NCI-H146 treated with DMSO at 0.1 percent for 48 hours (cell line): ENCODE results near the gene GTF3C5.
"Not testable (repeated sequence)": the region's sequence is repeated elsewhere in the genome, so short reads cannot be mapped to it uniquely, and the experiment has no call there.

Experiments
- DNase-seq: peaks from one replicate; lab custom pipeline; 2025; ENCODE audit not compliant: unreplicated experiment; lab: John Stamatoyannopoulos, UW

The GTF3C5 gene

GRCh38 chr9:133028221-133028620, 2.6 kb upstream of the GTF3C5 start:
- no peak for DNase-seq

GRCh38 chr9:133029994-133030316, 842 bp upstream of the GTF3C5 start:
- no peak for DNase-seq

GRCh38 chr9:133031130-133031422, 279 bp downstream of the GTF3C5 start:
- DNase-seq = no peak

- no peak for DNase-seq
Observed at GRCh38 chr9:133031496-133031911, 707 bp downstream of the GTF3C5 start.

- no peak for DNase-seq
Observed at GRCh38 chr9:133032171-133032570, 1.4 kb downstream of the GTF3C5 start.

GRCh38 chr9:133035669-133036068, 4.9 kb downstream of the GTF3C5 start:
- DNase-seq = no peak

GRCh38 chr9:133037775-133038515, 7.1 kb downstream of the GTF3C5 start:
- no peak for DNase-seq

- not testable (repeated sequence) for DNase-seq
Observed at GRCh38 chr9:133040892-133041479, 10.2 kb downstream of the GTF3C5 start.

- DNase-seq = no peak
Observed at GRCh38 chr9:133041958-133042357, 11.2 kb downstream of the GTF3C5 start.

- DNase-seq = no peak
Observed at GRCh38 chr9:133042676-133043075, 11.9 kb downstream of the GTF3C5 start.

- no peak for DNase-seq
Observed at GRCh38 chr9:133043449-133044035, 12.7 kb downstream of the GTF3C5 start.

GRCh38 chr9:133044125-133044524, 13.3 kb downstream of the GTF3C5 start:
- DNase-seq = no peak

GRCh38 chr9:133044661-133045060, 13.9 kb downstream of the GTF3C5 start:
- no peak for DNase-seq

GRCh38 chr9:133045132-133045531, 14.3 kb downstream of the GTF3C5 start:
- DNase-seq = no peak

- DNase-seq = no peak
Observed at GRCh38 chr9:133046196-133046899, 15.6 kb downstream of the GTF3C5 start.

- no peak for DNase-seq
Observed at GRCh38 chr9:133046900-133047295, 16.1 kb downstream of the GTF3C5 start.

- no peak for DNase-seq
Observed at GRCh38 chr9:133048595-133048994, 17.8 kb downstream of the GTF3C5 start.

GRCh38 chr9:133049043-133049442, 18.2 kb downstream of the GTF3C5 start:
- no peak for DNase-seq

- no peak for DNase-seq
Observed at GRCh38 chr9:133050142-133050541, 19.3 kb downstream of the GTF3C5 start.

- DNase-seq = no peak
Observed at GRCh38 chr9:133050781-133051180, 20.0 kb downstream of the GTF3C5 start.

GRCh38 chr9:133051281-133051900, 20.6 kb downstream of the GTF3C5 start:
- DNase-seq = no peak
